Subcutaneous abdominal adipose tissue (tissue), 5 donors: ENCODE results near the gene TCEA3.

Source experiments
- H3K27ac ChIP-seq: one replicate; pipeline ENCODE4 v1.7.0; 2013; ENCODE audit warnings: low read depth, mild to moderate bottlenecking, inconsistent platforms, low read length, moderate library complexity
- H3K27me3 ChIP-seq, 5 donors: one replicate each; pipeline ENCODE4 v1.7.0; 2013; ENCODE audit warnings: low read length in 5 of 5, inconsistent platforms in 1 of 5; ENCODE audit not compliant: control insufficient read depth in 5 of 5, insufficient read depth in 4 of 5
- H3K36me3 ChIP-seq, 5 donors: one replicate each; pipeline ENCODE4 v1.7.0; 2013; ENCODE audit warnings: low read length in 5 of 5; ENCODE audit not compliant: control insufficient read depth in 5 of 5, insufficient read depth in 5 of 5
- H3K4me1 ChIP-seq, 5 donors: one replicate each; pipeline ENCODE4 v1.7.0; 2013; ENCODE audit warnings: low read length in 5 of 5, mild to moderate bottlenecking in 3 of 5, moderate library complexity in 1 of 5; ENCODE audit not compliant: control insufficient read depth in 5 of 5, insufficient read depth in 5 of 5
- H3K4me3 ChIP-seq, 5 donors: one replicate each; pipeline ENCODE4 v1.7.0; 2013; ENCODE audit warnings: low read length in 5 of 5, low read depth in 1 of 5
- H3K9ac ChIP-seq, 5 donors: one replicate each; pipeline ENCODE4 v1.7.0; 2013; ENCODE audit warnings: low read length in 5 of 5, mild to moderate bottlenecking in 4 of 5, moderate library complexity in 3 of 5
- H3K9me3 ChIP-seq, 5 donors: one replicate each; pipeline ENCODE4 v1.7.0; 2013; ENCODE audit warnings: low read length in 5 of 5; ENCODE audit not compliant: control insufficient read depth in 5 of 5
- donor health status: healthy.
- donor health status: healthy.
- donor health status: healthy.
- donor health status: healthy.
- donor health status: healthy.

The TCEA3 gene

GRCh38 chr1:23366146-23366545 lies 58.4 kb downstream of the TCEA3 start:
- Histone ChIP-seq H3K36me3 (peaks cover 36 to 57% (median 49%) of the 10 kb centered on the region in 5 donors), H3K27ac (peak overlapping the region; percentile 100), H3K4me1 (peaks cover 28 to 45% (median 38%) of the 10 kb centered on the region in 5 donors), H3K4me3 (peak overlapping the region in 2 of 5 donors; percentile 48 to 98), H3K27me3 (peaks cover 0 to 7% (median 0%) of the 10 kb centered on the region in 5 donors), H3K9me3 (peaks cover 19 to 36% (median 31%) of the 10 kb centered on the region in 5 donors), H3K9ac (peak overlapping the region in 2 of 5 donors; percentile 37 to 54)

GRCh38 chr1:23362218-23362713 lies 62.3 kb downstream of the TCEA3 start:
- Histone ChIP-seq H3K4me3 (peak overlapping the region in 4 of 5 donors; percentile 34 to 64 (median 48)), H3K36me3 (peaks cover 52 to 81% (median 69%) of the 10 kb centered on the region in 5 donors), H3K27me3 (peaks cover 0 to 3% (median 0%) of the 10 kb centered on the region in 5 donors), H3K9me3 (peaks cover 31 to 61% (median 49%) of the 10 kb centered on the region in 5 donors), H3K27ac (no peak overlapping the region), H3K4me1 (peaks cover 12 to 23% (median 15%) of the 10 kb centered on the region in 5 donors), H3K9ac (no peak overlapping the region)

GRCh38 chr1:23358310-23358875 lies 66.2 kb downstream of the TCEA3 start:
- Histone ChIP-seq H3K4me3 (no peak overlapping the region), H3K27ac (no peak overlapping the region), H3K27me3 (peaks cover 0 to 3% (median 0%) of the 10 kb centered on the region in 5 donors), H3K36me3 (peaks cover 35 to 47% (median 40%) of the 10 kb centered on the region in 5 donors), H3K4me1 (peaks cover 0 to 10% (median 7%) of the 10 kb centered on the region in 5 donors), H3K9me3 (peaks cover 31 to 48% (median 39%) of the 10 kb centered on the region in 5 donors), H3K9ac (no peak overlapping the region)

DNA sequence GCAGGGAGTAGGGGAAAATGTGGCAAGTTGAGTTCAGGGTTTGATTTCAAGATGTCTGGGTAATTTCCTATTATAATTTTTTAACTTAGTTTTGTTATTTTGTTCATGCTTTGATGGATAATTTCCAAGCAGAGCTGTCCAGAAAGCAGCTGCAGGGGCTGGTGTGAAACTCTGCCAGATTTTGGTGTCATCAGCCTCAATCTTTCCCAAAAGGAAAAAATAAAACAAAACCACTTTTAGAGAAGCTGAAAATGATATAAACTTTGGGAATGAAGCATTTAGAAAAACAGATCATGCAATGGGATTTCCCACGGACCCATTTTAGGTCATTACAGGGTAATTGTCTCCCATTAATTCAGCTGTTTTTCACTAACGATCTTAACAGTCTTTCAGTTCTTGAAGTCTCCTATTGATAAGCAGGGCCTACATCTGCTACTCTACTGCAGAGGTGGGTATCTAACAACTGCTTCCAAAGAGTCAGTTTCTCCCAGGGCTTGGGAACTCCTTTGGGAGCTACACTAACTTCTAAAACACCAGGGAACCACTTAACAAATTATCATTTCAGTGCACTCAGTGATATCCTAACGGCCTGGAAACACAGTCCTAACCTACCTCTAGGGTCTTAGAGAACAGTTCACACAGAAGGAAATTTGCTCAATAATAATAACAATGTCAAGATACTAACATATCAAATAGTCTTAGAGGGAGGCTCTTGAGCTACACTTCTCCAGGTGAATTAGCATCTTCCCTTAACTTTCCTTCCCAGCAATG lies 67.2 kb downstream of the TCEA3 start:
- Histone ChIP-seq H3K4me1 (peaks cover 0 to 8% (median 6%) of the 10 kb centered on the region in 5 donors), H3K27ac (peak overlapping the region; percentile 27), H3K4me3 (no peak overlapping the region), H3K9ac (no peak overlapping the region), H3K36me3 (peaks cover 27 to 36% (median 30%) of the 10 kb centered on the region in 5 donors), H3K27me3 (no peaks in the 10 kb centered on the region), H3K9me3 (peaks cover 24 to 37% (median 30%) of the 10 kb centered on the region in 5 donors)

DNA sequence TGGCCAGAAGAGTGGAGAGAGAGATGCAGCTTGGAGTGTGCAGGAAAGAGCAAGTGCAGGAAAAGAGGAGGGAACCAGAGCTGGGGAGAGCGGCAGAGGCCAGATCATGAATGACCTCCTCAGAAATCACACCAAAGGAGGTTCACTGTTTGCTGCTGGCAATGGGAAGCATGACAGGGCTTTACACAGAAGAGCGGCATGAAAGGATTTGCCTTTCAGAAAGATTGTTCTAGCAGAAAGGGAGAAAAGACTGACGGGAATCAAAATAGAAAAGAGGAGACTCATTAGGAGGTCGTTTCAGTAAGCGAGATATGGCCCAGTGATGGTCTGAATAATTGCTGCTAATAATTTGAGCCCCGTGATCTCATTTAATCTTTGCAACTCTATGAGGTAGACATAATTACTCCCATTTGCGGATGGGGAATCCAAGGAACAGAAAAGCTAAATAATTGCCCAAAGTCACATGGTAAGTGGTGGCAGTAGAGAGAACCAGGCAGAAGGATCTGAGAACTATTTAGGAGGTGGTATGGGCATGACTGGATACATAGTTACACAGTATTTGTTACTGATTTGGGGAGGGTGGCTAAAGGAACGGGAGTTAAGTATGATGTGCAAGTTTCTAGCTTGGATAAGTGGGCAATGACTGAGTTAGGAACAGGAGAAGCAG lies 67.9 kb downstream of the TCEA3 start:
- H3K27ac ChIP-seq: no peak overlapping the region
- no peak overlapping the region for H3K9ac ChIP-seq
- peaks cover 17 to 30% (median 23%) of the 10 kb centered on the region in 5 donors for H3K9me3 ChIP-seq
- H3K4me3 ChIP-seq: no peak overlapping the region
- peaks cover 0 to 8% (median 2%) of the 10 kb centered on the region in 5 donors for H3K4me1 ChIP-seq
- H3K27me3 ChIP-seq: no peaks in the 10 kb centered on the region
- peaks cover 21 to 29% (median 23%) of the 10 kb centered on the region in 5 donors for H3K36me3 ChIP-seq

GRCh38 chr1:23354245-23354644 lies 70.3 kb downstream of the TCEA3 start:
- no peak overlapping the region for H3K9ac ChIP-seq
- no peaks in the 10 kb centered on the region for H3K27me3 ChIP-seq
- H3K4me3 ChIP-seq: no peak overlapping the region
- H3K9me3 ChIP-seq: peaks cover 0 to 7% (median 0%) of the 10 kb centered on the region in 5 donors
- H3K4me1 ChIP-seq: peaks cover 0 to 8% (median 2%) of the 10 kb centered on the region in 5 donors
- H3K27ac ChIP-seq: no peak overlapping the region
- H3K36me3 ChIP-seq: peaks cover 0 to 6% (median 2%) of the 10 kb centered on the region in 5 donors

DNA sequence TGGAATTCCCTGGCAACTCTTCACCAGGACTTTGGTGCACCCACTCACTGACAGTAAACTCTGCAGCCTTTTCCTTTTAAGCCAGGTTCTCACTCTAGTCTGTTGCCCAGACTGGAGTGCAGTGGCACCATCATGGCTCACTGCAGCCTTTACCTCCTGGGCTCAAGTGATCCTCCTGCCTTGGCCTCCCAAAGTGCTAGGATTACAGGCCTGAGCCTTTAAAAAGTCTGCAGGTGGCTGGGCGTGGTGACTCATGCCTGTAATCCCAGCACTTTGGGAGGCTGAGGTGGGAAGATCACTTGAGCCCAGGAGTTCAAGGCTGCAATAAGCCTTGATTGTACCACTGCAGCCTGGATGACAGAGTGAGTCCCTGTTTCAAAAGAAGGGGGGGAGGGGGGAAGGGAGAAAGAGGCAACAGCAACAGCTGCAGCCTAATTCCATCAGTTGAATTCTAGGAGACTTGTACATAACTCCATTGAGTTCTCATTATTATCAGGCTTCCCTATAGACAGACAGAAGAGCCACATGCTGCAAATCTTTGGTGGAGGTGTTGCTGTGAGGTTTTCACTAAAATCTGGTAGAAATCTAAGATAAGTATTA lies 72.4 kb downstream of the TCEA3 start:
- H3K27ac ChIP-seq: no peak overlapping the region
- no peaks in the 10 kb centered on the region for H3K36me3 ChIP-seq
- peaks cover 0 to 2% (median 0%) of the 10 kb centered on the region in 5 donors for H3K4me1 ChIP-seq
- no peak overlapping the region for H3K4me3 ChIP-seq
- H3K9ac ChIP-seq: no peak overlapping the region
- H3K9me3 ChIP-seq: no peaks in the 10 kb centered on the region
- H3K27me3 ChIP-seq: no peaks in the 10 kb centered on the region

- Histone ChIP-seq H3K27ac (no peak overlapping the region), H3K9ac (no peak overlapping the region), H3K36me3 (no peaks in the 10 kb centered on the region), H3K27me3 (no peaks in the 10 kb centered on the region), H3K9me3 (no peaks in the 10 kb centered on the region), H3K4me1 (peaks cover 0 to 33% (median 30%) of the 10 kb centered on the region in 5 donors), H3K4me3 (no peak overlapping the region)
Measured at GRCh38 chr1:23345920-23346319, 78.6 kb downstream of the TCEA3 start.

DNA sequence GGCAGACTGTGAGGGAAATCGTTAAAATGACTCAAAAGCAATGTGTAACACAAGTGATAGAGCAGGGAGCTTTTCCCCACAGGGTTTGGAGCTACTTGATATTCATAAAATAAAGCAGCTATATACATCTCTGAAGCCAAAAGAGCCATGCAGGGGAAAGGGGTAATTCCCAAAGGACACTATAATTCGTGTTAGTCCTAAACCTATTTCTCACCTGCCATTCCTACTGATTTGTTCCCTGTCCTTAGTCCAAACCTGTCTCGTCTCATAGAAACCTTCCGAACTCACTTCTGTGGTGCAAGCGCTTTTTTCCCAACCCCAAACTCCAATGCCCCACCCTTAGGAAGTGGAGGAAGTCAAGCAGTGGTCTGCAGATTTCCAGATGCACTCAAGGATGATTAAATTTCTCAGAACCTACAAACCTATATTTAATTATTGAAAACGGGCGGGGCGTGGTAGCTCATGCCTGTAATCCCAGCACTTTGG lies 79.5 kb downstream of the TCEA3 start:
- Histone ChIP-seq H3K9ac (peak overlapping the region; percentile 75 to 95 (median 85)), H3K9me3 (no peaks in the 10 kb centered on the region), H3K4me1 (peaks cover 0 to 39% (median 38%) of the 10 kb centered on the region in 5 donors), H3K27me3 (no peaks in the 10 kb centered on the region), H3K4me3 (peak overlapping the region; percentile 67 to 84 (median 76)), H3K27ac (peak overlapping the region; percentile 96), H3K36me3 (no peaks in the 10 kb centered on the region)
